IPS-18a (cell line): ENCODE results near the gene RAB20.
A peak's percentile ranks its signal among the peaks of the same experiment; 100 is the strongest.
"Not testable (repeated sequence)": the region's sequence is repeated elsewhere in the genome, so short reads cannot be mapped to it uniquely, and the experiment has no call there.

Experiments used
- H3K27ac ChIP-seq: one replicate; pipeline ENCODE4 v1.5.1; 2013; ENCODE audit warnings: low read length
- H3K27me3 ChIP-seq: one replicate; pipeline ENCODE4 v1.6.1; 2013; ENCODE audit warnings: mild to moderate bottlenecking, low read length; ENCODE audit not compliant: control insufficient read depth, insufficient read depth
- H3K36me3 ChIP-seq: one replicate; pipeline ENCODE4 v1.6.1; 2013; ENCODE audit warnings: low read depth, low read length; ENCODE audit not compliant: control insufficient read depth
- H3K4me1 ChIP-seq: one replicate; pipeline ENCODE4 v1.6.1; 2013; ENCODE audit warnings: low read depth, low read length; ENCODE audit not compliant: control insufficient read depth
- H3K4me3 ChIP-seq: one replicate; pipeline ENCODE4 v1.5.1; 2013; ENCODE audit warnings: low read length
- H3K9ac ChIP-seq: one replicate; pipeline ENCODE4 v1.6.1; 2013; ENCODE audit warnings: mild to moderate bottlenecking, low read length, moderate library complexity
- H3K9me3 ChIP-seq: one replicate; pipeline ENCODE4 v1.6.1; 2013; ENCODE audit warnings: low read depth, low read length; ENCODE audit not compliant: control insufficient read depth

RAB20 gene

GRCh38 chr13:110491869-110492678 lies 69.4 kb downstream of the RAB20 start:
- Histone ChIP-seq H3K27ac (no peak overlapping the region), H3K36me3 (peaks cover 42% of the 10 kb centered on the region), H3K9me3 (no peaks in the 10 kb centered on the region), H3K4me1 (peaks cover 7% of the 10 kb centered on the region), H3K27me3 (no peaks in the 10 kb centered on the region), H3K9ac (no peak overlapping the region), H3K4me3 (no peak overlapping the region)

GRCh38 chr13:110490009-110490770 lies 71.3 kb downstream of the RAB20 start:
- Histone ChIP-seq H3K9me3 (no peaks in the 10 kb centered on the region), H3K4me1 (peaks cover 19% of the 10 kb centered on the region), H3K27ac (no peak overlapping the region), H3K9ac (no peak overlapping the region), H3K4me3 (no peak overlapping the region), H3K27me3 (no peaks in the 10 kb centered on the region), H3K36me3 (peaks cover 24% of the 10 kb centered on the region)

- H3K9ac ChIP-seq, H3K27me3 ChIP-seq, H3K27ac ChIP-seq, H3K9me3 ChIP-seq, H3K4me3 ChIP-seq: not testable (repeated sequence)
- Histone ChIP-seq H3K36me3 (peaks cover 16% of the 10 kb centered on the region), H3K4me1 (peaks cover 19% of the 10 kb centered on the region)
Observed at GRCh38 chr13:110486880-110487279, 74.6 kb downstream of the RAB20 start.

- Histone ChIP-seq H3K27me3 (no peaks in the 10 kb centered on the region), H3K4me1 (peaks cover 19% of the 10 kb centered on the region), H3K36me3 (peaks cover 10% of the 10 kb centered on the region), H3K4me3 (no peak overlapping the region), H3K9ac (peak overlapping the region; percentile 0), H3K27ac (peak overlapping the region; percentile 38), H3K9me3 (no peaks in the 10 kb centered on the region)
Observed at GRCh38 chr13:110486061-110486715, 75.3 kb downstream of the RAB20 start.

GRCh38 chr13:110485604-110486003 lies 75.9 kb downstream of the RAB20 start:
- Histone ChIP-seq H3K27me3 (no peaks in the 10 kb centered on the region), H3K27ac (no peak overlapping the region), H3K9me3 (no peaks in the 10 kb centered on the region), H3K4me1 (peaks cover 19% of the 10 kb centered on the region), H3K9ac (peak overlapping the region; percentile 0), H3K4me3 (no peak overlapping the region), H3K36me3 (peaks cover 9% of the 10 kb centered on the region)

- peaks cover 4% of the 10 kb centered on the region for H3K36me3 ChIP-seq
- no peak overlapping the region for H3K9ac ChIP-seq
- H3K27ac ChIP-seq, result no peak overlapping the region
- H3K9me3 ChIP-seq, result no peaks in the 10 kb centered on the region
- H3K4me1 ChIP-seq, result peaks cover 19% of the 10 kb centered on the region
- no peaks in the 10 kb centered on the region for H3K27me3 ChIP-seq
- no peak overlapping the region for H3K4me3 ChIP-seq
Observed at GRCh38 chr13:110484290-110485048, 77.1 kb downstream of the RAB20 start.

GRCh38 chr13:110483386-110483968 lies 78.0 kb downstream of the RAB20 start:
- Histone ChIP-seq H3K9ac (no peak overlapping the region), H3K27me3 (no peaks in the 10 kb centered on the region), H3K27ac (no peak overlapping the region), H3K36me3 (peaks cover 4% of the 10 kb centered on the region), H3K4me1 (peaks cover 19% of the 10 kb centered on the region), H3K4me3 (no peak overlapping the region), H3K9me3 (no peaks in the 10 kb centered on the region)

GRCh38 chr13:110480161-110480560 lies 81.4 kb downstream of the RAB20 start:
- H3K27me3 ChIP-seq, result no peaks in the 10 kb centered on the region
- H3K9ac ChIP-seq, result no peak overlapping the region
- H3K27ac ChIP-seq, result no peak overlapping the region
- no peaks in the 10 kb centered on the region for H3K4me1 ChIP-seq
- no peaks in the 10 kb centered on the region for H3K9me3 ChIP-seq
- H3K4me3 ChIP-seq, result no peak overlapping the region
- H3K36me3 ChIP-seq, result peaks cover 11% of the 10 kb centered on the region

GRCh38 chr13:110479648-110480047 lies 81.9 kb downstream of the RAB20 start:
- Histone ChIP-seq H3K27me3 (no peaks in the 10 kb centered on the region), H3K4me1 (no peaks in the 10 kb centered on the region), H3K4me3 (no peak overlapping the region), H3K9me3 (no peaks in the 10 kb centered on the region), H3K9ac (no peak overlapping the region), H3K36me3 (peaks cover 16% of the 10 kb centered on the region), H3K27ac (no peak overlapping the region)

- Histone ChIP-seq H3K36me3 (peaks cover 20% of the 10 kb centered on the region), H3K9me3 (no peaks in the 10 kb centered on the region), H3K9ac (no peak overlapping the region), H3K4me1 (no peaks in the 10 kb centered on the region), H3K27ac (no peak overlapping the region), H3K4me3 (no peak overlapping the region), H3K27me3 (no peaks in the 10 kb centered on the region)
Observed at GRCh38 chr13:110479215-110479545, 82.3 kb downstream of the RAB20 start.
